GM13977 (cell line): ENCODE results near the gene GPX8.
A peak's percentile ranks its signal among the peaks of the same experiment; 100 is the strongest.

Experiments
- DNase-seq: peaks from one replicate; pipeline ENCODE4 v3.0.0; 2012; ENCODE audit warnings: low spot score
- CTCF ChIP-seq: IDR thresholded peaks from 2 replicates; pipeline ENCODE4 v1.5.1; 2012; ENCODE audit warnings: mild to moderate bottlenecking, control low read depth; ENCODE audit not compliant: insufficient read depth; ENCODE audit errors: extremely low read depth, missing control alignments
- in situ Hi-C: fragments of 300-500 bp; cut with MboI; formaldehyde crosslinking; loops from one replicate; pipeline ENCODE4 v1.12.0; 2022; ENCODE audit warnings: low sequenced_read_pairs, low pct_unique_long_range_greater_than_20kb, mixed read lengths, inconsistent platforms; ENCODE audit not compliant: unreplicated experiment

Gene GPX8

GRCh38 chr5:55172051-55172899, 12.3 kb downstream of the GPX8 start:
- TF ChIP-seq CTCF = peak; percentile 75
- peak; percentile 85 for DNase-seq
- in situ Hi-C loops = no loop called here

DNA sequence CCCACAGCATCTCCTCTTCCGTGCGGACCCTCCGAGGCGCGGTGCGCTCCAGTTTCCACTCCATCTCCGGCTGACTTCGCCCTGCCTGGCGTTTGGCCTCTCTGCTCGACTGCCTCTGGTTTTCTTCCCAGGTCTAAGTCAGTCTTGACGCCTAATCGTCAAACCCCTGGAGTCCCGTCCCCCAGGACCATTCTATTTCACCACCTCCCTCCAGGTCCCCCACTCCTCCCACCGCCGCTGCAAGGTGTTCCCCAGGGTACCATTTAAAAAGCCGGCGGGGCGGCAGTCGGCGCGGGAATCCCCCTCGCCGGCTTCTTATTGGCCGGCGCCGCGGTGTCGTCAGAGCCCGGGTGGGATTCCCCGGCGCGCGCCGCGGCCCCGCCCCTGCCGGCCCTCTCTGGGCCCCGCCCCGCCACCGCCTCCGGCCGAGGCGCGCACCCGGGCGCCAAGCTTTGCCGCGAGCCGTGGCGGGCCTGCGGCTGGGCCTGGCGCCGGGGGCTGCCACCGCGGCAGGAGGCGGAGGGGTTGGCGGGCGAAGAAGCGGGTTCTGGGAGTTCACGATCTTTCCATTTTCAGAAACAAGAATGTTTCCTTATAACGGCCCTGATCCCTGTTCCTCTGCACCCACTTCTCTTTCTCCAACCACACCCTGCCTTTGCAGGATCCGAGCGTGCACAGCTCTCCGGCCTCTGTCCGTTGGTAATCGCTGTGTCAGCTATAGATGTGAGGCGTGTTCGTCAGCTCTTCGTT, 13.1 kb downstream of the GPX8 start, which contains the start of gene CDC20B:
Gene CDC20B (minus strand): TSS at position 241 of the 750 bp plus-strand sequence. CDS start 177 bp downstream, at position 64.
- in situ Hi-C loops = no loop called here
- DNase-seq = peak; percentile 94
- TF ChIP-seq CTCF = no peak

- TF ChIP-seq CTCF = no peak
- in situ Hi-C loops = no loop called here
- DNase-seq = peak; percentile 34
Measured at GRCh38 chr5:55173687-55174230, 13.8 kb downstream of the GPX8 start.

DNA sequence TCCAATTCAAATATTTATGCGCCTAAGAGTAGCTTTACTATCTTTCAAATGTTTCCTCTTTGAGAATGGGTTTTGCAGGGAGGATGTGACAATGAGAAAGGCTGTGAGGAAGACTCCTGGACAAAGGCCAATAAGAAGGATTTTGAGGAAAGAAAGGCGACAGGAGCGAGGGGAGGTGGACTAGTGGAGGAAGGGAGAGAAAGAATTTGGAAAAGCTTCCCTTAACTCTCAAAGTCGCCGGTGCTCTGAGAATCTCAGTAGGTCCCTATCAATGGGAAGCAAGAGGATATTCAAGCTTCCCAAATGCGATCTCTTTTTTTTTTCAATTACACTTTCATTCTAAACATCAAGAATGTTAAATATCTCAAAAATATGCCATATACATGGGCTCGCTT, 15.8 kb downstream of the GPX8 start:
- no peak for DNase-seq
- in situ Hi-C loops = no loop called here
- TF ChIP-seq CTCF = no peak

DNA sequence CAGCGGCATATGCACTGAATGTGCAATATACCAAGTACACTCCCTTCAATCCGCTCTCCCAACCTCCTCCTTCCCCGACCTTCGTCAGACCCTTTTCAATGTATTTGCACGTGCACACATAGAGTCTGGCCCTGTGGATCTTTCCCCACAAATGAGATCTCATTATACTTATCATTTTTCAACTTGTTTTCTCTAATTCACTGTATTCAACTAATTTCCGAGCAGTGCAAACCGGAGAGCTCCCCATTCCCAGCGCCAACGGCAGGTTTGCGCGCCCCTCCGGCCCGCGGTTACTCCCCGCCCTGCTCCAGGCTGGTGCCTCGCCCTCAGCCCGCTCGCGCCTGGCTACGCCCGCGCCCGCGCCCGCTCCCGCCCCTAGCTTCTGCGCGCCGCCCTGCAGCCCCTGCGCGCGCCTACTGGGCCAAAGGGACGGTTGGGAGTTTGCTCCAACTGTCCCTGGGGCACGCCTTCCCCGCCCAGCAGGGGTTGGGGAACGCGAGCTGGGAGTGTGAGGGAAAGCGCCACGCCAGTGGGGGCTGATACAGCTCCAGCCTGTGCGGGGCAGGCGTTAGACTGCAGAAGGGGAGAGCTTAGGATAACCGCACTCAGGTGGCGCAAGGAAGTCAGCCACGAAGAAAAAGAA, 16.3 kb downstream of the GPX8 start:
- peak; percentile 2 for TF ChIP-seq CTCF
- in situ Hi-C loops = no loop called here
- peak; percentile 26 for DNase-seq

DNA sequence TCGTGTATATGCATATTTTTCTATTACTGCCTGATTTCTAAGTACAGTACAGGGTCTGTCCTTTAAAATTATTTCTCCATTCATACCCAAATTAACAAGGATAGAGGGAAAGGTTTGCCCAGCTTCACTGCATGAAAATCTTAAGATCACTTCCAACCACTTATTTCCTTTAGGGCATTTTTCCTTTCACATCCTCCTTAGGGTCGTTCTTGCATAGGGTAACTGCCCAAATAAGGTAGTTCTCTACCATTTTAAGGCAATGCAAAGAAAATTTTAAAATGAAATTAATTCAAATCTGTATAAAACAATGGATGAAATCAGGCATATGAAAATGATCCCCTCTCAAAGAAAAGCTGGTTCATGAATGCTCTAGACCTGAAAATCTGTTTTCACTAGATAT, 17.1 kb downstream of the GPX8 start:
- TF ChIP-seq CTCF = no peak
- no peak for DNase-seq
- in situ Hi-C loops = no loop called here
